ENCODE data around the gene ZNF599.

Gene ZNF599

DNA sequence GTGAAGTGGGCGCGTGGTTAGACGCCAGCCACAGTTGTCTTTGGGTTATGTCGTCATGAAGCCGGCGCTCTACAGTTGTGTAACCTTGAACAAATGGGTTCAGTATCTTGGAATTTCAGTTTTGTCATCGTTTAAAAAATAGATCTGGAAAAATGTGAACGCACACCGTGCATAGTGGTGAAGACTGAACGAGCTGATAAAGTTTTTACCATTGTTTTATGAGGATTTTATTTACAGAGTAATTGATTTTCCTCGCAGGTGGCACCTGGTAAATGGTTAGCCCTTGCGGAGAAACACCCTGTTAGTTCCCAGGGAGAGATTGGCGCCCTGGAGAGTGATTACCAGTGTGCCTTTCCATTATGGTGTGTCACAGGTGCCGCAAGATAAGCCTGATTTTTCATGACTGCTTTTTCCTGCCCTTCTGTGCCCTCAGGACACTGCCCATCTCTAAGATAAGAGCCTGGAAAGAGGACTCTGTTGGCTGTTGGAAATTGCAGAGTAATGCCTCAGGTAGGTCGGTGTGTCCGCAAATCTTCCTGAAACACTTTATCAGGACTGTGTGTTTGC, 38.4 kb downstream of the ZNF599 start:
- no peak for DNase-seq

DNA sequence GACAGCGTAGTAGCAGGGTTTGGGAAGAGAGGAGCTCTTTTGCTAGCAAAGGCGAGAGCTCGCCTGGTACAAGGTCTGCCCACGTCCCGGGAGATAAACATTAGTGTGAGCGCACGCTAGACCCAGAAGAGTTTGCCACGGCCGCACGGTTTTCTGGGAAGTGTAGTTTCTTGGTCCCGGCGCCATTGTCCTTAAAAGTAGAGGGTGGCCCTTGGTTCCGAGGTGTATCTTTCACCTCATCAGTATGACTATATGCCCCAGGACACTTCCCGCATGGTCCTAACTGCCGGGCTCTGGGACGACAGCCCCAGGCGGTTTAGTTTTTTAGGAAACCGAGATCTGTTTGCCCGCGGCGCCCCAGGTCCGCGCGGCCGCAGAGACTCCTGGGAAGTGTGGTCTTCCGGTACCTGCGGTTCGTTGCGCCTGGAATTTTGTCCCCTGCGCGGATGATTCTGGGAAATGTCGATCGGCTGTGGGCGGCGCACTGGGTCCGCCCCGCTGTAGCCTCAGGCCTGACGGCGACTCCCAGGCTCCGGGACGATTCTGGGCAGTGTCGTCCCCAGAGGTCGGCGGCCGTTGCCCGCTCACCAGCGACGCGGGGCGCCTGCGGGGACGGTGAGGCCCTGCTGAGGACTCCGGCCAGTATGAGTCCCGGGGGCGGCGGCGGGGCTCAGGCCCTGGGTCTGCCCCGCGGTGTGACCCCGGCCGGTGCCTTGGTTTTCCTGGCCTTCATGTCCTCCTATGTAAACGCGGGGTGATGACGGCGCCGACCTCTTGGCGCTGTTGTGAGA, 39.1 kb downstream of the ZNF599 start, which contains the start of gene ZNF181:
Gene ZNF181, plus strand, starts transcription at position 498 of the 791 bp plus-strand sequence. CDS start 795 bp downstream, outside the sequence.
- DNase-seq: peak; percentile 95

DNA sequence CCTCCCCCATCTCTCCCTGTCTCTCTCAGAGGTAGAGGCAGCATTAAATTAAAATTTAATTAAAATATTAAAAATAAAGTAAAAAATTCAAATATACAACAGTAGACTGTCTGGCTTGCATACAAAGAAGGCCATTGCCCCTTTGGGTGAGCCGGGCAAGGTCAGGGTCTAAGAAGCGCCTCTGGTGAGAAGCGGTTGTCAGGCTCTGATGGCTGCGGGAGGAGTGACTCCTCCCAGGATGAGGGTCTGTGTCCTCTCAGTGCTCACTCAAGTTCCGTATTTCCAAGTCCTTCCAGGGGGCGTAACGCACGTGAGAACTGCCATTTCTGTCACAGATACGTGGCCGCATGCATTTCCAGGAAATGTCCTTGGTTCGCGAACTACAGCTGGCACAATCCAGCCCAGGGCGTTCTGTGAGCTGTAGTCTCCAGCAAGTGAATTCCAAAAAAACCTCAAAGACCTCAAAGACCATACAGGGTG, 39.7 kb downstream of the ZNF599 start:
- DNase-seq: no peak

DNA sequence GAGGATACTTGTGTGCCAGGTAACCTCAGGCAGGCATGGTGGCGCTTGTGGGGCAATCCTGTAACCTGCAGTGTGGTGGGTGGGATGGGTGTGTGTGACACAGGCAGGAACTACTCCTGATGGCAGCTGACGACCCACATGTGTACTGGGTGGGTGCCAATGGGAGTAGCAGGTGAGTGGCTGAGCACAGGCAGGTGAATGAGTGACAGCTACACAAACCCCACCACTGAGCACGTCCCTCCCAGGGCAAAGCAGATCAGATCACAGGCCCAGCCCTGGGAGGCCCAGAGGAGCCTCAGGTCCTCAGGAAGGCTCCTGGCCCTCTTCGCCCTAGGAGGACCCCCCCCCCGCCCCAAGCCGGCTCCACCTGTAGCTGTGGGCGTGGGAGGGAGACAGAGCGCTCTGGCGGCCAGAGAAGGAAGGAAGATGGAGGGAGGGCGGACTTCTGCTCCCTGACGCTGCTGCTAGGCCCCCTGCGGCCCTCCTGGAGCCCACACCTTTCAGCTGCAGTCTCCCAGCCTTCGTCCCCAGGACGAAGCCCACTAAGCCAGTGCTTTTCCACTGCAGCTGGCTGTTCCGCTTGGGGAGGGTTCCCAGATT, 40.3 kb downstream of the ZNF599 start:
- no peak for DNase-seq

DNA sequence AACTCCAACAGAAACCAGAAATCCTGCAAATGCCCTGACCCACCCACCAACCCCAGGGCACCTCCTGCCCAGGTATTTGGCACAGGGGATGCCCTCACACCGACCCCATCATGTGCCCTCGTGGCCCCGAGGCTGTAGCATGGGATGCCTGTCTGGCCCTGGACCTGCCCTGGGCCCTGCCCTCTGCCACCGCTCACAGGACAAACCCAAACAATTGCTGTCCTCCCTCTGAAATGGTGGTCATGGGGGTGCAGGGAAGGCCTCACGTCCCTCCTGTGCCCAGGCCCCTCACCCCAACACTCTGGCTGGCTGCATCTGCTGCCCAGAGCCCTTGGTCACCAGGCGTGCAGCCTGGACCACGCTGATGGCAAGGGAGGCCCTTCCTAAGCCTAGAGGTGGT, 41.1 kb downstream of the ZNF599 start:
- DNase-seq: no peak

DNA sequence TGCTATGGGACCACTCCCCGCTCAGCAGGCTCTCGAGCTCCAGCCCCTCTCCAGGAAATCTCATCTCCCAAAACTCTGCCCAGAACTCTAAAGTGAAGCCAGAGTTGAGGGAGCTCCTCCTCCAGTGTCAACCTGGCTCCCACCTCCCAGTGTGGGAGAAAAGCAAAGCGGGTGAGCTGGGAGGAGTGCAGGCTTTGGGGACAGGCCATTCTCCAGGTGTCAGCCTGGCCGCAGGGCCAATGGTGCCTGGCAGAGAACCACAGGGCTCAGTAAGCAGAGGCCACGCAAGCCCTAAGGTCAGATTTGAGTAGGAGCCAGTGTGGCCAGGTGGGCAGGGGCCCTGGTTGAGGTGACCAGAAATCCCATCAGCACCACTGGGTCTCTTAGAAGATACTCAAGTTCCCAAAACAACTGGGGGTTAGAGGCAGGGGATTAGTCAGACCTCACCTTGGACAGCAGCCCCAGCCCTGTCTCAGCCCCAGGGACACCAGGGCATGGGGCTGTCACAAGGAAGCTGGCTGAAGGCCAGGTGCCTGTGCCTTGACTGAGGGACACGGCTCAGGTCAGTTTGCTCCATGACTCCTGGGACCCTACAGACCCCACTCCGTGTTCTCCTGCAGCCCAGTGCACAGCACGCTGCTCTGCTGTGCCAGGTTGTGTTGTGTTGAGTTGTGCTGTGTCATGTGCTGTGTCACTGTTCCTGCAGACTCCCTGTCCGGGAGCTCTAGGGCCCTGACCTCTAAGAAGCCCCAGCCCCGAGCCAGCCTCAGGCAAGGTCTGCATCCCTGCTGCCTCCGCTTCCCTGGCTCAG, 41.8 kb downstream of the ZNF599 start:
- DNase-seq: no peak

DNA sequence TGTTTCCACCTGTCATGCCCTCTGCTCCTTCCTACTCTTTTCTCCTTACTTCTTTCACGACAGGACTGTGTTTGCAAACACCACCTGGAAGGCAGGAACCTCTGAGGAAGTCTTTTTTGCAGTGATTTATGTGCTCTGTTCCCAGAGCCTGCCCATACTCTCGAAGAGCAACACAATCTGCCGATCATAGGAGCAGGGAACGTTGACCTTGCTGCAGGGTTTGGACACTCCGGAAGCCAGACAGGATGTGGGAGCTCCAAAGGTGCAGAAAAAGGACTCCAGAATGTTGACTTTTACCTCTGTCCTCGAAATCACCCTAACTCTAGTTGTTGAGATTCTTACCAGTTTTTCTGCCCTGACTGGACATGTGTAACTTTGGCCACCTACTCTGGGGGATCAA, 47.6 kb downstream of the ZNF599 start:
- no peak for DNase-seq

DNA sequence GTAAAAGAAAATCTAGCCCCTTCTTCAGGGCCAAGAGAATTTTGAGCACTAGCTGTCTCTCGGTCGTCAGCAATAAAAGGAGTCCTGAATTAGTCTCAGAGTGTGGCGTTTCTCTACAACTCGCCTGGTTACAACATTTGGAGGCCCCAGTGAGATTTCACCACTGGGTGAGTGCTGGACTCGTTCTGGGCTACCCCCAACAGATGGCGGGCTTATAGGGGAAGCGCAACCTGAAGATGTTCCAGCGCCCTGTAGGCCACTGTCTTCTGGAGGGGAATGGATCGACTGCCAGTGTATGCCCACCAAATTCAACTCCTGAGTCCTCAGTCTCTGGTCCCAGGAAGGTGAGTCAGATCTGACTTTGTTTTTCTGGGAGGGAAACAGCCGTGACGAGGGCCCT, 50.7 kb downstream of the ZNF599 start:
- no peak for DNase-seq

DNA sequence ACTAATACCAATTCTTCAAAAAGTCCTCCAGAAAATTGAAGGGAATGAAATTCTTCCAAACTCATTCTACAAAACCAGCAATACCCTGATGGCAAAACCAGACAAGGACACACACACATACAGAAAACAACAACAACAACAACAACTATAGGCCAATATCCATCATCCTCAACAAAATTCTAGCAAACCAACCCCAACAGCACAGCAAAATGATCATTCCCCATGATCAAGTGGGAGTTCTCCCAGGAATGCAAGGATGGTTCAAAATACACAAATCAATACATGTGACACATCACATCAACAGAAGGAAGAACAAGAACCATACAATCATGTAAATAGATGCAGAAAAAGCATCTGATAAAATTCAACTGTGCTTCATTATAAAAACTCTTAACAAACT, 57.7 kb downstream of the ZNF599 start:
- DNase-seq: no peak

DNA sequence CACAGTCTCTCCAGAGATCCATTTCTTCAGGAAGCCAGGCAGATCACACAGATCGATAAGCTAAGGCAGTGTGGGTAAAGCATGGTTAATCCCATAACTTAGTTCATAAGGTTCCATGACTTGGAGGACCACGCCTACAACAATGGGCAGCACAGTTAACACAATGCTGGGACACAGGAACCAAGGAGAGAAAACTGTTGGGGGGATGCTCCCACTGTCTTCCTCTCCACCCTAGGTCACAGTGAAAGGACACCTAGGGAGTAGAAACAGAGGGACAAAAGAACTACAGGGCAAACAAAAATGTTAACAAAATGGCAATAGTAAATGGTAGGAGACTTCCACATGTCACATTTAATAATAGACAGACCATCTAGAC, 59.8 kb downstream of the ZNF599 start:
- no peak for DNase-seq

DNA sequence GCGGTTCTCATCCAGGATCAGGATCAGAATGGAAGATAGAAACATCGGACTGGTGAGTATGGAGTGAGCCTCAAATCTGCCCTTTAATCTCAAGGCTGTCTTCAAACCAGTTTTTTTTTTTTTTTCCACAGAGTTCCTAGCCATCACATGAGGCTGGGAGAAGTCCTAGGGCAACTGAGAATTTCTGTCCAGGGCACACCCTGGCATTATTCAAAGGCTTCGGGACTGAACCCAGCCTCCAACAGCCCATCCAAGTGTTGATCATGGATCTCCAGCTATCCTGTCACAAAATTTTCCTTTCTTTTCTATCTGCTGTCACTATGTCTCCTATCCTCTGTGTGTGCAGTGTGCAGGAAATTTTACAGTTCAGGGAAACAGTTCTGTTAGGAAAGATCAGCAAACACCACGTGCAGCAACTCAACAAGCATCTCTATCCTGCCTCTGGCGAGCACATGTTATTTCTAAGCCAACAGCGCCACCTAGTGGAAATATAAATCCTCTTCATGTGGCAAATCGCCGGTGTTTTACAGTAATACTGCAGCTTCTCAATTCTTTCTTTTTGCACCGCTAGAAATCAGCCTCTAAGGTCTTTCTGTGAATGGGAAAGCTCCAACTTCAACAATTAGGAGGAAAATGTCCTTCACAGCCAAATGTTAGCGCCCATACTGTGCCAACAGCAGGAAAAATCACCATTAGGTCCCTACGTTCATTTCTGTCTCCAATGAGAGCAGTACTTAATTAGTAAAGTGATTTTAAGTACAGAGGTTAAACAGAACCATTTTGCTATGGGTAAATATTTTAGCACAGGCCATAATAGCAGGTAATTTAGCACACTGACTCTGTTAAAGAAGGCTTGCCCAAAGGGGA, 60.4 kb downstream of the ZNF599 start:
- DNase-seq: peak; percentile 77

DNA sequence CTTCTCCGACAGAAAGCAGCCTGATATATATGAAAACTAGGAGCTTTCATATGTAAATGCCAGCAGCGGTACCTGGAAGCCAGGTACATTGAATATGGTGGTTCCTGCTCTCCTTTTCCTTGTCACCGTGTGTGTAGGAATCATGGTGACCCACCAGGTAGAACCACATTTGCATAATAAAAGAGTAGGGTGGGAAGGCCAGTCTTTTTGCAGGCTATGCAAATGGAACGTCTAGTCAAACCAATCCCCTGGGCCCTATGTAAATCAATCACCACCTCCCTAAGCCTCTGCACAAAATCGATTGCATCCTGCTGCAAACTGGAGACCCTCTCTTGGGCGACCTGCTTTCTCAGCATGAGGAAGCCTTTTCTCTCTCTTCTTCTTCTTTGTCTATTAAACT, 61.1 kb downstream of the ZNF599 start:
- DNase-seq: no peak
